Smooth muscle cell of the brain vasculature (primary cell): ENCODE data around the gene OR10G7.

Experiments
- DNase-seq: peaks from one replicate; pipeline ENCODE4 v3.0.0-alpha.2; 2012; ENCODE audit warnings: low read depth, low spot score

Gene OR10G7

GRCh38 chr11:124041254-124041653 lies at the start of gene OR10G7:
Gene OR10G7, minus strand, starts transcription at chr11:124041325. Its CDS starts 2,324 bp downstream, at chr11:124039001.
- no peak for DNase-seq

DNA sequence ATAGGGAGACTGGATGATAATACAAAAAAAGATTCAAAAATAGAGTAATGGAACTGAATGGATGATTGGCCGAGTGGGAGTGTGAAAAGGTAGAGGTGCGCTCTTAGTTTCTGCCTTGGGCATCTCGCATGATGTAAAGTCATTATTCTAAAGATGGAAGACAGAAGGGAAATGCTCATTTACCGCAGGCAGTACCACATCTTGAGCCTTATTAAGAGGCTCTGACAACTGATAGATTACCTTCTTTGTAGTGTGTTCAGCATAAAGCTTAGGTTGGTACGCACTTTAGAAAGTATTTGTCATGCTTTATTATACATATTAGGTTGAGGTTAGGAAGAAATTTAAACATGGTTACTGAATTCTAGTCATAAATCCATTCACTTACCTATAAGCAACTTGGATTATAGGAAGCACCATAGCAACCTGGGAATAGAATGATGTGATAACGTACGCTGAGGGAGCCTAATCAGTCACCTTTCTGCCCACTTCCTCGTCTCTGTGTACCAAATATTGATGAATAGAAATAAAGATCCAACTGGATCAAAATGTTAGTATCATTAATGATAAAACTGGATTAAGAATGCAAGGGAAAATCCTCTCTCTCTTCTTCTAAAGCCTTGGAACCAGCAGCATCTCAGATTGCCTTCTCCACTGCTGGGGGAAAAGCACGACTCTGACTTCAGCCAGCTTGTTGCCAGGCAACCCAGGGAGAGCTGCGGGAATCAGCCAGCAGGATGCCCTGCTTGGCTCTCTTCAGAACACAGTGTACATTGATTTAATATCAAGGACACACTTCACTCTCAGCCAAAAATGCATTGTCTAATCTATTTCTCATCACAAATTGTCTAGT lies 45.1 kb upstream of the OR10G7 start:
- DNase-seq, result peak; percentile 41

DNA sequence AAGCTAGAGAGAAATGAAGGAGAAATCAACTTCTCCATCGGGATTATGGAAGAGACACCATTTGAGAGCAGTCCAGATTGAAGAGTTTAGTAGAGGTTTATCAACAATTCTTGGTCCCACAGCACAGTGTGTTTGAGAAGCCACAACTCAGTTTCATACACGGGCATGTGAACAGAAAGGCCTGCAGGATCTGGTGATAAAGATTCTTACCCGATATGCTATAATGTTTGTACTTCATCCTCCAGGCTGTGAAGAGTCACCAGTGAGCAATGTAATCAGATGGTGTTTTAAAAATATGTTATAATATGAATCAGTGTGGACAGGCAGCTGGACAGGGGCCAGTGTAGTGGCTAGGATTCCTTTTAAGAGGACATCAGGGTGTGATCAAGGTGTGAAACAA lies 44.5 kb upstream of the OR10G7 start:
- no peak for DNase-seq

DNA sequence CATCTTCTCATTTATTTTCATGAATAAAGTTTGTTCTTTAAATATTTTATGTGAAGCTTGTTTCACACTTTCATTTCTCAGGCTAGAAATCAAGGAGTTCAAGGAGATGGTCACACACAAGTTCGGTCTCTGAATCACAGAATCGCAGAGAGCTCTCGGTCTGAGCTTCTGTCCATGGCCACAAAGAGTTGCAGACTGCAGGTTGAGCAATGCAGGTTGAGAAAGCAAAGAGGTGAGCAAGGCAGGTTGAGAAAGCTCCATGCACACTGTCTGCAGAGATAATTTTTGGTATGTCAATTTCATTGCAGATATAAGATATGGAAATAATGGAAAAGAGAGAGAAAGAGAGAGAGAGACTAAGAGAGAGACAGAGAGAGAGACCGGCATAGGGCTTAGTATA lies 41.2 kb upstream of the OR10G7 start:
- no peak for DNase-seq

GRCh38 chr11:124081483-124081882 lies 40.4 kb upstream of the OR10G7 start:
- DNase-seq, result no peak

GRCh38 chr11:124080327-124081001 lies 39.3 kb upstream of the OR10G7 start:
- DNase-seq, result no peak

GRCh38 chr11:124079631-124080326 lies 38.7 kb upstream of the OR10G7 start:
- DNase-seq, result no peak

GRCh38 chr11:124078591-124078990 lies 37.5 kb upstream of the OR10G7 start:
- DNase-seq, result no peak

- DNase-seq, result no peak
Measured at GRCh38 chr11:124077266-124077665, 36.1 kb upstream of the OR10G7 start.

GRCh38 chr11:124075841-124076651 lies 34.9 kb upstream of the OR10G7 start:
- no peak for DNase-seq

DNA sequence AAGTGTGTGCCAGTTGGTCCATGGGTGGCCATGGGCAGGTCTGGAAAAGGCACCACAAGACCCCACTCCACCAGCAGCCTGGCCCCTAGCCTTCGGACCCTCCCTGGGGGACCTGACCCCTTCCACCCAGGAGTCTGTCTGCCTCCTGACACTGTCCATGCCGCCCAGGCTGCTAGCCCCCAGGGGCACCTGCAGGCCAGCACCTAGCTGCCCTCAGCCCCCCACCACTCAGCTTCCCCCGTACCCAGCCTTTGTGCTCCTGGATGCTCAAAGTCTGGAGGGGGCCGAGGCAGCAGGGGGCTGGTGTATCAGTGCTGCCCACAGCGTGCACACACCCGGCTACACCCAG lies 34.3 kb upstream of the OR10G7 start:
- DNase-seq, result no peak

DNA sequence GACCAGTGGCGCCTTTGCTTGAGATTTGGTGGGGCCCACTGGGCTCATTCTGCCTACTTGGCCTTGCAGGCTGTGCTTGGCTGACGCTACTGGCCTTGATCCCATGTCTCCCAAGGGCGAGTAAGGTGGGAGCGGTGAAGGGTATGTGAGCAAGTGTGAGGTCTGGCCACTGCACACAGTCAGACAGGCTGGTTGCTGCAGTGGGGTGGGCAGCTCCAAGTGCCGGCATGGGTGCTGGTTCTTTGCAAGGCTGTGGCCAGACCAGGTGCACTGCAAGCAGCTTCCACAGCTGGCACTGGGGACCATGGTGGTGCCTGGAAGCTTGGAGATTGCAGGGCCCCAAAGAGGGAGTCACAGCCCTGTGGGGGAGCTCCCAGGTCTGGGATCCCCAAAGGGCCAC lies 33.4 kb upstream of the OR10G7 start:
- DNase-seq, result no peak

GRCh38 chr11:124072147-124072546 lies 31.0 kb upstream of the OR10G7 start:
- DNase-seq, result no peak

DNA sequence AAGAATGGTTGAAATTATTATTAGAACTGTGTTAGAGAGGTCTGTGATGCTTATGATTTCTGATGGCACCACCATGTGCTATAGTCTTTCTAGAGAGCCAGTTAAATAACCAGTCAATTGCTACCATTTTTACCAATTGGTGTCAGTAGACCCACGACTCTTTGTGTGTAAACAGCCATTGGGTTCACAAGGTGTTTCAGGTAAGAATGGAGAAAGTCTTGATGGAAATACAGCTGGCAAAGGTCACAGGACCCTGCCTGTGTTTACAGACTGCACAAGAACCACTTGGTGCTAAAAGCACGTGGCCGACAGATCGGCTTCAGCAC lies 30.5 kb upstream of the OR10G7 start:
- no peak for DNase-seq

DNA sequence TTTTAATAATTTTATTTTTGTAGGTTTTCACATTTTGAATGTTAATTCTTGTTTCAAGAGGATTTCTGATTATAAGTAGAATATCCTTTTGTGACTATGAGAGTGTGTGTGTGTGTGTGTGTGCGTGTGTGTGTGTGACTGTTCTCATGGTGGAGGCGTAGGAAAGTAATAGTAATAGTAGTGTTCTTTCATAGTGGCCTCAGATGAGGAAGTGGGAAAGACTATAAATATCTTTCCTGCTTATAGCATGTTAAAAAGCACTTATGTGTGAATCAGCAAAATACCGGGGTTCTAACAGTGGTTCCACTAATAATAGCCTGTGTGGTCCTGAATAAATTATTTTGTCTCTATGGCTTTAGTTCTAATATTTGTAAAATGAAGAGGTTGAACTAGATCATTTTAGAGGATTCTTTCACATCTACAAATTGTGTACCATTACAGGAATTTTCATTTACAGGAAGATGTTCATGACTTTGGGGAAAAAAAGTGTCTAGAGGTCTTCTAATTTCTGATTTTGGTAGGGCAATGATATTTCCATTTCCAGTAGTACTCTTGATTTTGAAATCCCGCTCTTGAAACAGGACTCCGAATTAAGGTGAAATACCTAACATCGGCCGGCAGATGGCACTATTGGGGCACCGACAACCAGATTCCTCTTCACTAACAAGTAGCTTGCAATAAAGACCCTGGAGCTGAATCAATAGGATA lies 29.9 kb upstream of the OR10G7 start:
- peak; percentile 66 for DNase-seq

DNA sequence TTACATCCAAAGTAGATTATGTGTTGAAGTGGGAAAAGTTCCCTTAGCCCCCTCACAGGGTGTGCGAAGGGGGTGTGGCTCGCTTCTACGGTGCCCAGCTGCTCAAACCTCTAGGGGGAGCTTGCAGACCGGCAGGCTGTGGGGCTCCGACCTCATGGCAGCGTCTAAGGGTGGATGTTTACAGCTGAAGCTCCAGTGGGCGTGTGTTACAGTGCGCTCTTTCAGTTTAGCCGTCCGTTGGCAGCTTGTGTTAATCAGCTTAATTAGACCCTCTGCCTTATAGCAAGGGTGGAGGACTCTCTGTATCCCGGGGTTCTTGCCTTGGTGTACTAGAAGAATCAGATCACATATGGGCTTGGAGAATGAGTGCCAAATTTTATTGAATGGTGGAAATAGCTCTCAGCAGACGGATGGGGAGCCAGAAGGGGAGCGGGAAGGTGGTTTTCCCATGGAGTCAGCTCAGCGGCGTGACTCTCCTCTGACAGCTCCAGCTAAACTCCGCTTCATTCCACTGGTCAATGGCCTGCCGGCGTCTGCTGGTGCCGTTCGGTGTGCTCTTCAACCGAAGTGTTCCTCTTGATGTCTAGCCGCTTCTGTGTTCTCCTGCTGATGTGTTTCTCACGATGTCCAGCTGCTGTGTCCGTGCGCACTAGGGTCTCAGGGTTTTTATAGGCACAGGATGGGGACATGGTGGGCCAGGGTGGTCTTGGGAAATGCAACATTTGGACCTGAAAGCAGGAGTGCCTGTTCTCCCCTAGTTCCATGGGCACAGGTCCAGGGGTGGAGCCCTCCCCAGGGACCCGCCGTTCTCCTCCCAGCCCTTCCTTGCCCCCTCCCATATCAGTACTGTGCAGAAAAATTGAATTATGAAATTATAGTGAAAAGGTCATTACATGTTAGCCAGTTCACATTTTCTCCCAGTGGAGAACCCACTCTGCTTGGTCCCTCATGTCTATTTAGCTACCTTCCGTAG lies 28.6 kb upstream of the OR10G7 start:
- no peak for DNase-seq

- DNase-seq, result no peak
Measured at GRCh38 chr11:124068601-124069110, 27.5 kb upstream of the OR10G7 start.

DNA sequence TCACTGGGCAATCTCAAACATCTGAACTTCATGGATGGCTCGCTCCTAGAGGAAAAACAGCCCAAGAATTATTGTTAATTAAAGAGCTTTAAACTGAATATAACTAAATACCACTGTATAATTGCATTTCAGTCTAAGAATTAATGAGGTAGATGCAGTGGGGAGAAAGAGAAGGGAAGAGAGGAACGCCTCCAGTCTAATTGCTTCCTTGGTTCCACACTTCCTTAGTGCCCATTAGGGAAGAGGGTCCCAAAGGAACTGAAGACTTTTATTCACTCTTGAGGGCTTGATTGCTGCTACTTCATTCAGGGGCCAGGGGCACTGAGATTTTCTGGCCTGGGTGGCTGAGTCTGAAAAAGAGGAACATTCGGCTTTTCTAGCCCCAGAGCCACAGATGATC lies 11.8 kb upstream of the OR10G7 start:
- no peak for DNase-seq

- DNase-seq, result no peak
Measured at GRCh38 chr11:124050748-124051147, 9.6 kb upstream of the OR10G7 start.

GRCh38 chr11:124043420-124043819 lies 2.3 kb upstream of the OR10G7 start:
- no peak for DNase-seq
